ENCODE data around the gene ABCC6. TPM values are rescaled to one million over a fixed set of nuclear protein-coding genes. Genes with fewer than 3 reads are reported as not detected.
"Not testable (repeated sequence)": the region's sequence is repeated elsewhere in the genome, so short reads cannot be mapped to it uniquely, and the experiment has no call there.

Gene ABCC6
- total RNA-seq, 1 experiment from 2014 or later, result not detected

DNA sequence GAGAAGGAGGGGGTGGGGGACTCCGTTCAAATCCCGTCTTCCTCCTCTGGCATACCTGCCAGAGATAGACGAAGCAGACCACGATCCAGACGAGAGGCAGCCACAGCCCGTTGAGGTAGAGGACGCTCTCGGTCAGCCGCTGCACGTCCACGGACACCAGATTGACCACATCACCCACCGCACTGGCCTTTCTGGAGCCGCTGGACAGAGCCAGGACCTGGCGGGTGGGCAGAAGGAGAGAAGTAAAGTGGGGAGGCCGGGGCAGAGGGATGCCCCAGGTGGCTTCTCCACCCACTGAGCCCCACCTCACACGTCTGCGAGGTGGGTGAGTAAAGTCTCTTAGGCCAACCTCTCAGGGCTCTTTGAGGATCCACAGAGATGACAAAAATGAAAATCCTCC is 25.3 kb downstream of the ABCC6 start:
- ChIA-PET POLR2A (ENCODE audit: low non-redundant PET) (no interaction called here), CTCF (no interaction called here)
- TF ChIP-seq EZH2 (IDR thresholded peaks at IDR 0.05; ENCODE audit: borderline replicate concordance, low read depth, low read length, poor library complexity, severe bottlenecking) (no peak), CTCF (conservative IDR thresholded peaks at IDR 0.05; ENCODE audit: low read depth, low read length) (no peak)
- H3K36me3 ChIP-seq (ENCODE audit: insufficient read depth, low read length, poor library complexity, severe bottlenecking), result no peaks in the 10 kb centered on the region
- H3K4me1 ChIP-seq (ENCODE audit: insufficient read depth, low read length, poor library complexity, severe bottlenecking), result no peaks in the 10 kb centered on the region
- H3K9me3 ChIP-seq (ENCODE audit: low read depth, low read length, poor library complexity, severe bottlenecking), result no peaks in the 10 kb centered on the region
- DNase-seq (ENCODE audit: low spot score), result no peak
- intact Hi-C loops (cut with micrococcal nuclease; ENCODE audit: unreplicated experiment), result loop anchor here (10.0 kb wide), 1 partner anchor 433 kb away; no protein-coding TSS in a partner anchor
- no peaks in the 10 kb centered on the region for H3K27me3 ChIP-seq (replicated peaks; ENCODE audit: insufficient read depth, low read depth, low read length, poor library complexity)
- no peak overlapping the region for H3K27ac ChIP-seq (ENCODE audit: low read depth, low read length, poor library complexity, severe bottlenecking)
- H3K4me3 ChIP-seq (ENCODE audit: low read depth, low read length, poor library complexity, severe bottlenecking), result no peak overlapping the region
- no TSS peak for BruUV-seq (replicated peaks)

DNA sequence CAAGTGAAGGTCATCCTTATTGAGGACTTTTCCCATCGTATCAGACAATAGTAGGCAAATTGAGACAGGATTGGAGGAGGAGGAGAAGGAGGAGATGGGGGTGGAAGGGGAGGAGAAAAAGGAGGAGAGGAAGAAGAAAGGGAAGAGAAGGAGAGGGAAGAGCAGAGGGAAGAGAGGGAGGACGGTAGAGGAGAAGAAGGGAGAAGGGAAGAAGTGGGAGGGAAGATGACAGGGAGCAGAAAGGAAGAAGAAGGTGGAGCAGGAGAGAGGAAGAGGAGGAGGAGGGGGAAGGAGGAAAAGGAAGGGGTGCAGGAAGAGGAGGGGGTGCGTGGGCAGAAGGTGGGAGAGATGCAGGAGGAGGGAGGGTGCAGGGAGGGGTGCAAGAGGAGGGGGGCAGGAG is 26.0 kb downstream of the ABCC6 start:
- no TSS peak for BruUV-seq (replicated peaks)

DNA sequence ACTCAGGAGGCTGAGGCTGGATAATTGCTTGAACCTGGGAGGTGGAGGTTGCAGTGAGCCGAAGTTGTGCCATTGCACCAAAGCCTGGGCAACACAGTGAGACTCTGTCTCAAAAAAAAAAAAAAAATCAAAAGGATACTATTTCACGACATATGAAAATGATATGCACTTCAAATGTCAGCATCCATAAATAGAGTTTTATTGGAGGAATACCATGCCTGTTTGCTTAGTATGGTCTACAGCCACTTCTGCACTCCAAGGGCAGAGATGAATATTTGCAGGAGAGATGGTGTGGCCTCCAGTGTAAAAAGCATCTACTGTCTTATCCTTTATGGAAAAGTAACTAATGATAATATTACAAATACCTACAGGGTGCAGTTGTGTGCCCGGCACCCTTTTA is 27.2 kb downstream of the ABCC6 start:
- intact Hi-C loops (cut with micrococcal nuclease; ENCODE audit: unreplicated experiment), result loop anchor here (10.0 kb wide), 1 partner anchor 431 kb away; no protein-coding TSS in a partner anchor
- Histone ChIP-seq H3K36me3 (ENCODE audit: insufficient read depth, low read length, poor library complexity, severe bottlenecking) (no peaks in the 10 kb centered on the region), H3K9me3 (ENCODE audit: low read depth, low read length, poor library complexity, severe bottlenecking) (no peaks in the 10 kb centered on the region), H3K27ac (ENCODE audit: low read depth, low read length, poor library complexity, severe bottlenecking) (no peak overlapping the region), H3K27me3 (replicated peaks; ENCODE audit: insufficient read depth, low read depth, low read length, poor library complexity) (no peaks in the 10 kb centered on the region), H3K4me1 (ENCODE audit: insufficient read depth, low read length, poor library complexity, severe bottlenecking) (no peaks in the 10 kb centered on the region), H3K4me3 (ENCODE audit: low read depth, low read length, poor library complexity, severe bottlenecking) (no peak overlapping the region)
- ChIA-PET POLR2A (ENCODE audit: low non-redundant PET) (no interaction called here), CTCF (no interaction called here)
- TF ChIP-seq CTCF (conservative IDR thresholded peaks at IDR 0.05; ENCODE audit: low read depth, low read length) (no peak), EZH2 (IDR thresholded peaks at IDR 0.05; ENCODE audit: borderline replicate concordance, low read depth, low read length, poor library complexity, severe bottlenecking) (no peak)
- no peak for DNase-seq (ENCODE audit: low spot score)
- BruUV-seq (replicated peaks), result no TSS peak

More for the DNA sequence above, 26.0 kb downstream of the ABCC6 start:
- ChIA-PET CTCF (no interaction called here), POLR2A (ENCODE audit: low non-redundant PET) (no interaction called here)
- intact Hi-C loops (cut with micrococcal nuclease; ENCODE audit: unreplicated experiment), result loop anchor here (10.0 kb wide), 1 partner anchor 433 kb away; no protein-coding TSS in a partner anchor
- no peaks in the 10 kb centered on the region for H3K9me3 ChIP-seq (ENCODE audit: low read depth, low read length, poor library complexity, severe bottlenecking)
- H3K27me3 ChIP-seq (replicated peaks; ENCODE audit: insufficient read depth, low read depth, low read length, poor library complexity), result no peaks in the 10 kb centered on the region
- TF ChIP-seq EZH2 (IDR thresholded peaks at IDR 0.05; ENCODE audit: borderline replicate concordance, low read depth, low read length, poor library complexity, severe bottlenecking), result no peak
- DNase-seq (ENCODE audit: low spot score), result no peak
- H3K36me3 ChIP-seq (ENCODE audit: insufficient read depth, low read length, poor library complexity, severe bottlenecking), result no peaks in the 10 kb centered on the region
- no peaks in the 10 kb centered on the region for H3K4me1 ChIP-seq (ENCODE audit: insufficient read depth, low read length, poor library complexity, severe bottlenecking)
- H3K4me3 ChIP-seq (ENCODE audit: low read depth, low read length, poor library complexity, severe bottlenecking), result no peak overlapping the region
- no peak overlapping the region for H3K27ac ChIP-seq (ENCODE audit: low read depth, low read length, poor library complexity, severe bottlenecking)

DNA sequence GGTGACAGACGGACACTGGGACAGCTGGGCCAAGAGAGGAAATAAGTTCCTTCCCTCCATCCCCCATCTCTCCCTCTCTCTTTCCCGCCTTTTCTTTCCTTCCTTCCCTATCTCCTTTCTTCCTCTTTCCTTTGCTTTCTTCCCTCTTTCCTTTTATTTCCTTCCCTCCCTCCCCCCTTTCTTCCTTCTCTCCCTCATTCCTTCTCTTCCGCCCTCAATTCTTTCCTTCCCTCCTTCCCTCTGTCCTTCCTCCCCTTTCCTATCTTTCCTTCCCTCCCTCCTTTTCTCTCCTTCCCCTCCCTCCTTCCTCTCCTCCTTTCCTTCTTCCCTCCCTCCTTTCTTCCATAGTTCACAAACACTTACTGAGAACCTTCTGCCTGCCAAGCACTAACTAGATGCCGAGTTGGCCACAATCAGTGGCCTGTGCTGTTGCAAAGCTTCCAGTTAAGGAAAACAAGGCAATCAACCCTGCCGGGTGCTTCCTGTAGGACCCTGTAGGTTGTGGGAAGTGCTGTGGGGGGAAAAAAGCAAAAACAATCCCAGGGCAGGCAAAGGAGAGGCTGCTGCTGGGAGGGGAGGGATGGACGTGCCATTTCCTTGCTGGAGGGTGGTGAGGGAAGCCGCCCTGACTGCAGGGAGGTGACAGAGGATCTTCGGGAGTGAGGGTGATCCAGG is 31.7 kb downstream of the ABCC6 start:
- H3K27me3 ChIP-seq (replicated peaks; ENCODE audit: insufficient read depth, low read depth, low read length, poor library complexity), result no peaks in the 10 kb centered on the region
- no peak for DNase-seq (ENCODE audit: low spot score)
- POLR2A ChIA-PET (ENCODE audit: low non-redundant PET), result no interaction called here
- TF ChIP-seq EZH2 (IDR thresholded peaks at IDR 0.05; ENCODE audit: borderline replicate concordance, low read depth, low read length, poor library complexity, severe bottlenecking), result no peak
- TF ChIP-seq CTCF (conservative IDR thresholded peaks at IDR 0.05; ENCODE audit: low read depth, low read length), result no peak
- H3K9me3 ChIP-seq (ENCODE audit: low read depth, low read length, poor library complexity, severe bottlenecking), result no peaks in the 10 kb centered on the region
- no peak overlapping the region for H3K4me3 ChIP-seq (ENCODE audit: low read depth, low read length, poor library complexity, severe bottlenecking)
- H3K4me1 ChIP-seq (ENCODE audit: insufficient read depth, low read length, poor library complexity, severe bottlenecking), result no peaks in the 10 kb centered on the region
- no TSS peak for BruUV-seq (replicated peaks)
- no peak overlapping the region for H3K27ac ChIP-seq (ENCODE audit: low read depth, low read length, poor library complexity, severe bottlenecking)
- no peaks in the 10 kb centered on the region for H3K36me3 ChIP-seq (ENCODE audit: insufficient read depth, low read length, poor library complexity, severe bottlenecking)
- intact Hi-C loops (cut with micrococcal nuclease; ENCODE audit: unreplicated experiment), result loop anchor here (10.0 kb wide), 1 partner anchor 427 kb away; no protein-coding TSS in a partner anchor
- CTCF ChIA-PET, result no interaction called here

- H3K4me3 ChIP-seq (ENCODE audit: low read depth, low read length, poor library complexity, severe bottlenecking); BruUV-seq (replicated peaks); CTCF ChIA-PET; H3K36me3 ChIP-seq (ENCODE audit: insufficient read depth, low read length, poor library complexity, severe bottlenecking); H3K27me3 ChIP-seq (replicated peaks; ENCODE audit: insufficient read depth, low read depth, low read length, poor library complexity); H3K9me3 ChIP-seq (ENCODE audit: low read depth, low read length, poor library complexity, severe bottlenecking); H3K27ac ChIP-seq (ENCODE audit: low read depth, low read length, poor library complexity, severe bottlenecking); POLR2A ChIA-PET (ENCODE audit: low non-redundant PET); H3K4me1 ChIP-seq (ENCODE audit: insufficient read depth, low read length, poor library complexity, severe bottlenecking); DNase-seq (ENCODE audit: low spot score): not testable (repeated sequence)
- intact Hi-C loops (cut with micrococcal nuclease; ENCODE audit: unreplicated experiment), result loop anchor here (10.0 kb wide), 1 partner anchor 426 kb away; no protein-coding TSS in a partner anchor
These were observed 32.3 kb downstream of the ABCC6 start for GRCh38 chr16:16190966-16191365.
